CD8-positive, alpha-beta memory T cell (primary cell): ENCODE measurements around the gene STX1A. TPM values are rescaled to one million over a fixed set of nuclear protein-coding genes. Genes with fewer than 3 reads are reported as not detected.
"Not testable (repeated sequence)": the region's sequence is repeated elsewhere in the genome, so short reads cannot be mapped to it uniquely, and the experiment has no call there.

ENCODE experiments used
- CTCF ChIA-PET: fragments of 350-600 bp; sonication (Branson Sonifier 250); formaldehyde crosslinking; loops from one replicate; lab custom pipeline; 2021; ENCODE audit warnings: antibody characterized with exemption; lab: Charles Lee
- POLR2A ChIA-PET: fragments of 350-600 bp; sonication (Branson Sonifier 250); formaldehyde crosslinking; loops from one replicate; lab custom pipeline; 2021; ENCODE audit warnings: antibody characterized with exemption; lab: Charles Lee
- DNase-seq, 5 donors: peaks; one replicate each; pipeline versions ENCODE4 v3.0.0 to v3.0.0-alpha.2; 2020 to 2022; ENCODE audit warnings: mixed read lengths in 1 of 5
- H3K27ac ChIP-seq: one replicate; pipeline ENCODE4 v1.7.0; 2013; ENCODE audit warnings: low read depth, mild to moderate bottlenecking, low read length, moderate library complexity
- H3K27me3 ChIP-seq: 2 replicates; pipeline ENCODE4 v1.7.0; 2013; ENCODE audit warnings: low read length, mild to moderate bottlenecking; ENCODE audit not compliant: insufficient read depth, poor library complexity, severe bottlenecking
- H3K36me3 ChIP-seq: 2 replicates; pipeline ENCODE4 v1.7.0; 2013; ENCODE audit warnings: mild to moderate bottlenecking, low read length, moderate library complexity; ENCODE audit not compliant: insufficient read depth
- H3K4me1 ChIP-seq: 2 replicates; pipeline ENCODE4 v1.7.0; 2013; ENCODE audit warnings: mild to moderate bottlenecking, low read length, moderate library complexity; ENCODE audit not compliant: insufficient read depth
- H3K4me3 ChIP-seq: 2 replicates; pipeline ENCODE4 v1.7.0; 2013; ENCODE audit warnings: mild to moderate bottlenecking, low read length
- H3K9me3 ChIP-seq: 2 replicates; pipeline ENCODE4 v1.7.0; 2013; ENCODE audit warnings: mild to moderate bottlenecking, low read length
- H3K27ac Mint-ChIP-seq, 8 donors: one replicate each; pipeline ENCODE4 v1.8.0; 2020 to 2021; ENCODE audit warnings: mixed read lengths in 8 of 8, mild to moderate bottlenecking in 6 of 8, inconsistent platforms in 3 of 8, moderate library complexity in 3 of 8
- H3K27me3 Mint-ChIP-seq, 2 donors: one replicate each; pipeline ENCODE4 v1.8.0; 2020 to 2021; ENCODE audit warnings: mixed read lengths in 2 of 2, mild to moderate bottlenecking in 1 of 2, moderate library complexity in 1 of 2
- H3K36me3 Mint-ChIP-seq, 3 donors: one replicate each; pipeline ENCODE4 v1.8.0; 2020 to 2021; ENCODE audit warnings: mixed read lengths in 3 of 3, inconsistent platforms in 1 of 3, mild to moderate bottlenecking in 1 of 3
- H3K4me1 Mint-ChIP-seq, 3 donors: one replicate each; pipeline ENCODE4 v1.8.0; 2020 to 2021; ENCODE audit warnings: mixed read lengths in 3 of 3, inconsistent platforms in 1 of 3, mild to moderate bottlenecking in 1 of 3
- H3K4me3 Mint-ChIP-seq, 7 donors: one replicate each; pipeline ENCODE4 v1.8.0; 2020 to 2021; ENCODE audit warnings: mixed read lengths in 7 of 7, mild to moderate bottlenecking in 6 of 7, moderate library complexity in 4 of 7, inconsistent platforms in 2 of 7
- H3K9me3 Mint-ChIP-seq, 5 donors: one replicate each; pipeline ENCODE4 v1.8.0; 2020 to 2022; ENCODE audit warnings: mixed read lengths in 5 of 5, mild to moderate bottlenecking in 3 of 5, moderate library complexity in 2 of 5, inconsistent platforms in 1 of 5
- polyA plus RNA-seq: library from polyadenylated mRNA; unstranded; fragments of 300-500 nt; fragmentation: Illumina TruSeq; gene quantifications from one replicate; pipeline ENCODE4 v1.2.3, GENCODE V29; 2021
- total RNA-seq, 2 experiments: library from RNA; stranded (reverse); gene quantifications; one replicate each; pipeline ENCODE4 v1.2.3, GENCODE V29; 2021

STX1A gene
- total and polyA plus RNA-seq, 3 experiments from 2014 or later = 1.5 to 18.8 (median 18.4) TPM

GRCh38 chr7:73722785-73723184 is 3.3 kb upstream of the STX1A start:
- no peaks in the 10 kb centered on the region for H3K9me3 ChIP-seq
- Mint-ChIP-seq H3K27me3 (peaks cover 0 to 4% of the 10 kb centered on the region in 2 donors), H3K9me3 (peaks cover 0 to 2% (median 0%) of the 10 kb centered on the region in 5 donors), H3K36me3 (no peaks in the 10 kb centered on the region), H3K27ac (no peak overlapping the region), H3K4me3 (peak overlapping the region in 2 of 7 donors; percentile 32 to 44), H3K4me1 (peaks cover 10 to 17% (median 11%) of the 10 kb centered on the region in 3 donors)
- no peak overlapping the region for H3K27ac ChIP-seq
- no peak overlapping the region for H3K4me3 ChIP-seq
- peaks cover 11% of the 10 kb centered on the region for H3K4me1 ChIP-seq
- H3K36me3 ChIP-seq = no peaks in the 10 kb centered on the region
- H3K27me3 ChIP-seq = peaks cover 6% of the 10 kb centered on the region
- ChIA-PET POLR2A (no interaction called here), CTCF (interaction anchor here (8.4 kb wide), 1 partner anchor 116 kb away, joined by 81 read pairs; no protein-coding TSS in a partner anchor)
- no peak for DNase-seq

- peaks cover 17% of the 10 kb centered on the region for H3K4me1 ChIP-seq
- H3K27me3 Mint-ChIP-seq, H3K9me3 ChIP-seq, H3K27me3 ChIP-seq, DNase-seq, H3K27ac ChIP-seq, H3K36me3 ChIP-seq, H3K9me3 Mint-ChIP-seq, H3K4me3 ChIP-seq, H3K36me3 Mint-ChIP-seq: not testable (repeated sequence)
- H3K4me1 Mint-ChIP-seq = peaks cover 14 to 23% (median 15%) of the 10 kb centered on the region in 3 donors
- peak overlapping the region in 1 of 7 donors; percentile 32 for H3K4me3 Mint-ChIP-seq
- peak overlapping the region in 3 of 8 donors; percentile 42 to 63 (median 60) for H3K27ac Mint-ChIP-seq
- ChIA-PET POLR2A (interaction anchor here (1.1 kb wide), 1 partner anchor 16 kb away, joined by 3 read pairs; the partner anchor contains the start of gene ABHD11), CTCF (interaction anchor here (8.4 kb wide), 1 partner anchor 115 kb away, joined by 81 read pairs; no protein-coding TSS in a partner anchor)
Observed at GRCh38 chr7:73722182-73722581, 2.7 kb upstream of the STX1A start.

- no peak overlapping the region for H3K4me3 ChIP-seq
- H3K9me3 ChIP-seq = no peaks in the 10 kb centered on the region
- no peak overlapping the region for H3K27ac ChIP-seq
- H3K4me1 ChIP-seq = peaks cover 18% of the 10 kb centered on the region
- no peaks in the 10 kb centered on the region for H3K27me3 ChIP-seq
- Mint-ChIP-seq H3K4me3 (peak overlapping the region in 6 of 7 donors; percentile 17 to 83 (median 80)), H3K9me3 (peaks cover 0 to 2% (median 0%) of the 10 kb centered on the region in 5 donors), H3K4me1 (peaks cover 15 to 28% (median 17%) of the 10 kb centered on the region in 3 donors), H3K27ac (peak overlapping the region in 1 of 8 donors; percentile 63), H3K27me3 (peaks cover 0 to 3% of the 10 kb centered on the region in 2 donors), H3K36me3 (no peaks in the 10 kb centered on the region)
- DNase-seq = no peak
- ChIA-PET CTCF (interaction anchor here (8.4 kb wide), 1 partner anchor 114 kb away, joined by 81 read pairs; no protein-coding TSS in a partner anchor), POLR2A (interaction anchor here (1.1 kb wide), 1 partner anchor 17 kb away, joined by 3 read pairs; the partner anchor contains the start of gene ABHD11)
- no peaks in the 10 kb centered on the region for H3K36me3 ChIP-seq
Observed at GRCh38 chr7:73721377-73721817, 1.9 kb upstream of the STX1A start.

- H3K9me3 ChIP-seq, DNase-seq, POLR2A ChIA-PET, H3K36me3 Mint-ChIP-seq, H3K36me3 ChIP-seq, H3K27me3 ChIP-seq, H3K27ac ChIP-seq, H3K9me3 Mint-ChIP-seq, H3K4me3 ChIP-seq, H3K27me3 Mint-ChIP-seq: not testable (repeated sequence)
- peaks cover 15 to 30% (median 18%) of the 10 kb centered on the region in 3 donors for H3K4me1 Mint-ChIP-seq
- H3K4me3 Mint-ChIP-seq = peak overlapping the region; percentile 64 to 89 (median 83)
- peak overlapping the region in 2 of 8 donors; percentile 53 to 85 for H3K27ac Mint-ChIP-seq
- CTCF ChIA-PET = interaction anchor here (1.1 to 8.4 kb wide), 2 partner anchors 14 to 113 kb away, joined by 4 to 81 read pairs; no protein-coding TSS in a partner anchor
- H3K4me1 ChIP-seq = peaks cover 18% of the 10 kb centered on the region
Observed at GRCh38 chr7:73720443-73720842, 974 bp upstream of the STX1A start.

GRCh38 chr7:73719806-73720169 is 319 bp upstream of the STX1A start:
- H3K27me3 ChIP-seq = no peaks in the 10 kb centered on the region
- no peaks in the 10 kb centered on the region for H3K36me3 ChIP-seq
- H3K27ac Mint-ChIP-seq = peak overlapping the region in 2 of 8 donors; percentile 64 to 85
- POLR2A ChIA-PET = interaction anchor here (1.1 kb wide), 1 partner anchor 163 kb away, joined by 3 read pairs; no protein-coding TSS in a partner anchor
- no peak for DNase-seq
- H3K9me3 Mint-ChIP-seq = peaks cover 0 to 2% (median 0%) of the 10 kb centered on the region in 5 donors
- peaks cover 15 to 30% (median 18%) of the 10 kb centered on the region in 3 donors for H3K4me1 Mint-ChIP-seq
- no peaks in the 10 kb centered on the region for H3K9me3 ChIP-seq
- H3K4me3 ChIP-seq = no peak overlapping the region
- no peak overlapping the region for H3K27ac ChIP-seq
- H3K4me1 ChIP-seq = peaks cover 18% of the 10 kb centered on the region
- H3K27me3 Mint-ChIP-seq = peaks cover 0 to 3% of the 10 kb centered on the region in 2 donors
- CTCF ChIA-PET = interaction anchor here (0.6 to 8.4 kb wide), 4 partner anchors 9 to 113 kb away, joined by 3 to 81 read pairs (median 4); no protein-coding TSS in a partner anchor
- no peaks in the 10 kb centered on the region for H3K36me3 Mint-ChIP-seq
- H3K4me3 Mint-ChIP-seq = peak overlapping the region; percentile 64 to 89 (median 83)

- H3K4me3 ChIP-seq = peak overlapping the region; percentile 66
- Mint-ChIP-seq H3K27me3 (peaks cover 0 to 3% of the 10 kb centered on the region in 2 donors), H3K9me3 (peaks cover 0 to 2% (median 0%) of the 10 kb centered on the region in 5 donors), H3K4me1 (peaks cover 15 to 30% (median 18%) of the 10 kb centered on the region in 3 donors), H3K36me3 (no peaks in the 10 kb centered on the region), H3K27ac (peak overlapping the region in 7 of 8 donors; percentile 30 to 97 (median 84)), H3K4me3 (peak overlapping the region; percentile 80 to 92 (median 85))
- no peaks in the 10 kb centered on the region for H3K27me3 ChIP-seq
- peak overlapping the region; percentile 31 for H3K27ac ChIP-seq
- peaks cover 18% of the 10 kb centered on the region for H3K4me1 ChIP-seq
- H3K9me3 ChIP-seq = no peaks in the 10 kb centered on the region
- CTCF ChIA-PET = interaction anchor here (1.0 to 4.1 kb wide), 3 partner anchors 19 to 112 kb away, joined by 3 to 14 read pairs (median 3); no protein-coding TSS in a partner anchor
- POLR2A ChIA-PET = no interaction called here
- DNase-seq = no peak
- no peaks in the 10 kb centered on the region for H3K36me3 ChIP-seq
Observed at GRCh38 chr7:73718438-73718881, 1.0 kb downstream of the STX1A start.

GRCh38 chr7:73717991-73718405 is 1.5 kb downstream of the STX1A start:
- peak; percentile 65 to 87 (median 68) for DNase-seq
- Histone ChIP-seq H3K4me3 (peak overlapping the region; percentile 66), H3K27ac (peak overlapping the region; percentile 31), H3K27me3 (no peaks in the 10 kb centered on the region), H3K4me1 (peaks cover 18% of the 10 kb centered on the region), H3K9me3 (no peaks in the 10 kb centered on the region), H3K36me3 (no peaks in the 10 kb centered on the region)
- Mint-ChIP-seq H3K27me3 (peaks cover 0 to 3% of the 10 kb centered on the region in 2 donors), H3K36me3 (no peaks in the 10 kb centered on the region), H3K27ac (peak overlapping the region; percentile 30 to 97 (median 83)), H3K4me3 (peak overlapping the region; percentile 80 to 92 (median 85)), H3K9me3 (peaks cover 0 to 2% (median 0%) of the 10 kb centered on the region in 5 donors), H3K4me1 (peaks cover 15 to 30% (median 18%) of the 10 kb centered on the region in 3 donors)
- ChIA-PET CTCF (interaction anchor here (1.0 to 4.1 kb wide), 3 partner anchors 18 to 112 kb away, joined by 3 to 14 read pairs (median 3); no protein-coding TSS in a partner anchor), POLR2A (interaction anchor here (0.6 to 0.8 kb wide), 3 partner anchors 20 to 140 kb away, joined by 4 read pairs; partner anchors contain the start of gene TBL2)
